HK-2 (cell line): Measurements from ENCODE around the gene ANKRD33B.
"Not testable (repeated sequence)": the region's sequence is repeated elsewhere in the genome, so short reads cannot be mapped to it uniquely, and the experiment has no call there.

Source experiments
- DNase-seq: peaks from one replicate; pipeline ENCODE4 v3.0.0-alpha.2; 2018; ENCODE audit not compliant: unreplicated experiment

Gene ANKRD33B

GRCh38 chr5:10617103-10617502, 53.2 kb downstream of the ANKRD33B start:
- no peak for DNase-seq

- DNase-seq = no peak
These were observed 54.4 kb downstream of the ANKRD33B start for GRCh38 chr5:10618311-10618710.

GRCh38 chr5:10619649-10620048, 55.8 kb downstream of the ANKRD33B start:
- no peak for DNase-seq

DNA sequence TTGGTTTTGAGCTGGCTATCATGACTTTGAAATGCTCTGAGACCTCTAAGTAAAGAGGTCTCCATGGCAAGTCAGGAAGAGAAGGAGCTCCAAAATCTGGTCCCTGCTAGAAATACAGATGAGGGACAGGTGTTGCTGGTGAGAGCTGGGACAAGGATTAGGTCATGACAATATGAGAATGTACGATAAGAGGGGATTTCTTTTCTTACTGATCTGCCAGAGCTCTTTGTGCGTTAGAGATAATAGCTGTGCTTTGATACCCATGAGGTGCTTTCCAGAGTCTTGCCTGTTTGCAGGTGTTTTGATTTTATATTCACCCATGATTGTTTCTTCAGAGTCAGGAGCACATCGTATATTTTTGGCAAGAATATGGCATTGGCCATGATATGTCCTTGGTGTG, 56.5 kb downstream of the ANKRD33B start:
- no peak for DNase-seq

GRCh38 chr5:10621832-10622231, 58.0 kb downstream of the ANKRD33B start:
- DNase-seq = no peak

- DNase-seq = no peak
These were observed 58.9 kb downstream of the ANKRD33B start for GRCh38 chr5:10622810-10623209.

- DNase-seq = no peak
These were observed 59.5 kb downstream of the ANKRD33B start for GRCh38 chr5:10623305-10623910.

GRCh38 chr5:10624206-10624605, 60.3 kb downstream of the ANKRD33B start:
- DNase-seq = no peak

DNA sequence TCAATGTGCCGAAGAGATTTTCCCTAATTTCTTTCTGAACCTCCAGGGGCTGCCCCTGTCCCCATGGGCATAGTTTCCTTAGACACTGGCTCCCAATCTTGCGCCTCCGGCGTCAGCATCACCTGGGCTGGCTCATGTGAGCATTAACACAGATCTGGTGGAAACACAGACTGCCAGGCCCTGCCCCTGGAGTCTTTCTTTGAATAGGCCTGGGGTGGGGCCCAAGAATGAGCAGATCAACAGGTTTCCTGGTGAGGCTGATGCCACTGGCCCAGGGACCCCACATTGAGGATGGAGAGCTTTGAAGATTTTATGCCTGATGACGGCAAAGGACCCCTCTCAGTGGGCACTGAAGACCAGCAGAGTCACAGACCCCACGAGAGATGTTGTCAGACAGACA, 60.8 kb downstream of the ANKRD33B start:
- DNase-seq = no peak

- DNase-seq = no peak
These were observed 62.0 kb downstream of the ANKRD33B start for GRCh38 chr5:10625700-10626472.

- DNase-seq = no peak
These were observed 62.7 kb downstream of the ANKRD33B start for GRCh38 chr5:10626473-10627013.

DNA sequence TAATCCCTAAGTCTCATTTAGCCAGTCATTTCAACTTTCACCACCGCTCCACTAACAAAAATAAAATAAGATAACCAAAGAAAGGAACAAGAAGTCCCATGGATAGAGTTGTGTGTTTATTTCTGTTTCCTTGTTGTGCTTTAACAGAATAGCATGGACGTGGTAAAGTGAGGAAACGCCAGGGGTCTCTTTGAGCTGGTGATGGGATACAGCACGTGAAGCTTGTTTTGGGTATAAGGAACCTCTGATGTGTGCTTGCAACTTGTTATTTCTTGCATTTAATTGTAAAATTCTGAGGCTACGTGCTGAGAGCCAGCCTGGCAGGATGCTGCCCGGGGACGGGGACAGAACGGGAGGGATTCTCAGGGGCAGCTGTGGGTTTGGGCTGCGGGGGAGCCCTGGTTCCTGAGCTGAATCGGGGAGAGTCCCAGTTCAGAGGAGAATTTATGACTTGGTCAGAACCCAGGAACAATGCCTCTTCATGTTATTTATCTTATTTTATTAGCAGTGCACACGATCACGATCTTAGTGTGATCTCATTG, 63.4 kb downstream of the ANKRD33B start:
- no peak for DNase-seq

- no peak for DNase-seq
These were observed 64.7 kb downstream of the ANKRD33B start for GRCh38 chr5:10628601-10629000.

DNA sequence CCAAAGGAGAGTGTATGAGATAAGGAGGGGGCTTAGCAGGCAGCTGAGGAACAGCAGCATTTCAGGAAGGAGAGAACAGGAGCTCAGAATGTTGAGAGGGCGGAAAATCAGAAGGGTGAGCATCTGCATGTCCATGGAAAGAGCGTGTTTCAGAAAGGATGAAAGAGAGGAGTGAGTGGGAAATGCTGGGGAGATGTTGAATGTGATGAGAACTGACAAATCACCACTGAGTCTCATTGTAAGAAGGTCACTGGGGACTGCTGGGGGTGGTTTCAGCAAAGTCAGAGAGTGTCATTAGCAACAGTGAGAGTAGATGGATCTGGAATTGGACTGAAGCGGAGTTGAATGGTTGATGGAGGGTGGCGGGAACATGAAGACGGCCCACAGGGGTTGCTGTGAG, 65.8 kb downstream of the ANKRD33B start:
- DNase-seq = no peak

DNA sequence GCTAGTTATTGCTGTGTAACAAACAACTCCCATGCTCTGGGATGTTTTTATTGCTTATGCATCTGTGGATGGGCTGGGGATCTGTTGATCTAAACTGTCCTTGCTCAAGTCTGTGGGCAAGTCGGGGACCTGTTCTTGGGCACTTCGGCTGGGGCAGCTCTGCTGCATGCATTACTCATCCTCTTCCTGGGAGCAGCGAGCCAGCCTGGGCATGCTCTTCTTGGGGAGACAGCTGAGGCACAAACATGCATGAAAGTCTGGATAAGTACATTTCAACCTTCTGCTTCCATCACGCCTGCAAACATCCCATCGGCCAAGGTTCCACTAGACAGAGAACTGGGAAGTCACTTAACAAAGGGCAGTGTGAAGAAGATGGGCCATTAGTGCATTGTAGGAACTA, 66.3 kb downstream of the ANKRD33B start:
- DNase-seq = no peak

GRCh38 chr5:10630744-10631143, 66.9 kb downstream of the ANKRD33B start:
- not testable (repeated sequence) for DNase-seq

GRCh38 chr5:10631316-10631996, 67.6 kb downstream of the ANKRD33B start:
- DNase-seq = peak; percentile 20

DNA sequence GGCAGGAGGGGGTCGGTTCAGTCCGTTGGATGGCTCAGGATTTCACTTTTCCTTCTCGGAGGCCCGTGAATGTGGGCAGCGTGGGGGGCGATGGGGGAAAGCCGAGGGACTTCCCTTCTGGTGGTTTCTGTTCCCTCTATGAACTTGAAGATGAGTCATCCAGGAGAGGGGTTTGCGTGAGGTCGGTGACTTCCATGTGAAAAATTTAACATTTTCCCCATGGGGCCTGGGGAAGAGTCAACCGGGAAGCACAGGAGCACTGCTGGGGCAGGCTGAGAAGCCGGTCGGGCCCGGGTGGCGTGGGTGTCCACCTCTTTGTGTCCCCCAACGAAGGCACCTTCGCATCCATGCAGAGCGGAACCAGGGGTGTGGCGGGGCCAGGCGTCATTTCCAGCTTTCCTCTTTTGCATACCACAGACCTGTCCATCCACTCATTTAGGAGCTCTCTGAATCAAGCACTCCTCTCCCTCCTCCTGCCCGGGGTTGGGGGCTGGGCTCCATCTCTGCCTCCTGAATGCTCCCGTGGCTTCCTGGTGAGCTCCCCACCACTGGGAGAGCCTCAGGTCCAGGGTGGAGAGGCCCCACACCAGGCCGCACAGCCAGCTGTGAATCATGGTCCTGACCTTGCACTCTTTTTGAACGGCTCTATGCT, 68.4 kb downstream of the ANKRD33B start:
- peak; percentile 79 for DNase-seq

DNA sequence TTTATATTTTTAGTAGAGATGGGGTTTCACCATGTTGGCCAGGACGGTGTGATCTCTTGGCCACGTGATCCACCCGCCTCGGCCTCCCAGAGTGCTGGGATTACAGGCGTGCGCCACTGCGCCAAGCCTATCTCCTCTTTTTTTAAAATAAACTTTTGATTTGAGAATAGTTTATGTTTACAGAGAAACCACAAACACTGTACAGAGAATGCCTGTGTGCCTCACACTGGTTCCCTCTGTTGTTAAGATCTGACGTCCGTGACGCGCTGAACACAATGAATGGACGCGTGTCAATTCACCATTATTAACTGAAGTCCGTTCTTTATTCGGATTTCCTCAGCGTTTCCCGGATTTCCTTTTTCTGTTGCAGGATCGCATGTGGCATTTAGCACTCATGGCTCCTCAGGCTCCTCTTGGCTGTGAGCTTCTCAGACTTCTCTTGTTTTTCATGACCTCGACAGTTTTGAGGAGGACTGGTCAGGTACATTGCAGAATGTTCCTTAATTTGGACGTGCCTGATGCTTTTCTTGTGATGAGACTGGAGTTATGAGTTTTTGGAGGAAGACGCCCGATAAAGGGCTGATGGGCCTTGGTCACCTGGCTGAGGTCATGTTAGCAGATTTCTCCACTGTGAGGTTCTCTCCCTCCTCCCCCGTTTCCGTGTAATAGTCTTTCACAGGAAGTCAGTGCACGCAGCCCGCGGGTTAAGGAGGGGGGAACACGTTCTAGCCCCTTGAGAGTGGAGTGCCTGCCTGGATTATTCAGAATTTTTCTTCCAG, 69.6 kb downstream of the ANKRD33B start:
- DNase-seq = no peak

GRCh38 chr5:10634050-10634449, 70.2 kb downstream of the ANKRD33B start:
- DNase-seq = no peak

- DNase-seq = no peak
These were observed 70.7 kb downstream of the ANKRD33B start for GRCh38 chr5:10634562-10634961.
